Subcutaneous abdominal adipose tissue (tissue), 5 donors: ENCODE results near the gene OMP.

ENCODE experiments used
- H3K27ac ChIP-seq: one replicate; pipeline ENCODE4 v1.7.0; 2013; ENCODE audit warnings: low read depth, mild to moderate bottlenecking, inconsistent platforms, low read length, moderate library complexity
- H3K27me3 ChIP-seq, 5 donors: one replicate each; pipeline ENCODE4 v1.7.0; 2013; ENCODE audit warnings: low read length in 5 of 5, inconsistent platforms in 1 of 5; ENCODE audit not compliant: control insufficient read depth in 5 of 5, insufficient read depth in 4 of 5
- H3K36me3 ChIP-seq, 5 donors: one replicate each; pipeline ENCODE4 v1.7.0; 2013; ENCODE audit warnings: low read length in 5 of 5; ENCODE audit not compliant: control insufficient read depth in 5 of 5, insufficient read depth in 5 of 5
- H3K4me1 ChIP-seq, 5 donors: one replicate each; pipeline ENCODE4 v1.7.0; 2013; ENCODE audit warnings: low read length in 5 of 5, mild to moderate bottlenecking in 3 of 5, moderate library complexity in 1 of 5; ENCODE audit not compliant: control insufficient read depth in 5 of 5, insufficient read depth in 5 of 5
- H3K4me3 ChIP-seq, 5 donors: one replicate each; pipeline ENCODE4 v1.7.0; 2013; ENCODE audit warnings: low read length in 5 of 5, low read depth in 1 of 5
- H3K9ac ChIP-seq, 5 donors: one replicate each; pipeline ENCODE4 v1.7.0; 2013; ENCODE audit warnings: low read length in 5 of 5, mild to moderate bottlenecking in 4 of 5, moderate library complexity in 3 of 5
- H3K9me3 ChIP-seq, 5 donors: one replicate each; pipeline ENCODE4 v1.7.0; 2013; ENCODE audit warnings: low read length in 5 of 5; ENCODE audit not compliant: control insufficient read depth in 5 of 5
- donor health status: healthy.
- donor health status: healthy.
- donor health status: healthy.
- donor health status: healthy.
- donor health status: healthy.

Gene OMP

GRCh38 chr11:77151804-77152509 is 49.3 kb downstream of the OMP start:
- Histone ChIP-seq H3K27ac (no peak overlapping the region), H3K36me3 (no peaks in the 10 kb centered on the region), H3K27me3 (no peaks in the 10 kb centered on the region), H3K4me3 (no peak overlapping the region), H3K4me1 (peaks cover 0 to 43% (median 25%) of the 10 kb centered on the region in 5 donors), H3K9ac (no peak overlapping the region), H3K9me3 (no peaks in the 10 kb centered on the region)

GRCh38 chr11:77152846-77153245 is 50.2 kb downstream of the OMP start:
- Histone ChIP-seq H3K9ac (no peak overlapping the region), H3K36me3 (no peaks in the 10 kb centered on the region), H3K4me1 (peaks cover 0 to 37% (median 21%) of the 10 kb centered on the region in 5 donors), H3K4me3 (no peak overlapping the region), H3K27me3 (no peaks in the 10 kb centered on the region), H3K27ac (no peak overlapping the region), H3K9me3 (no peaks in the 10 kb centered on the region)
